ENCODE data around the gene LSM3. TPM values are rescaled to one million over a fixed set of nuclear protein-coding genes. Genes with fewer than 3 reads are reported as not detected.

LSM3 gene
- total and polyA plus RNA-seq, 9 of the 15 experiments (the other 6 are each of a cell fraction or from before 2014, with no cell fraction given) = 33.8 to 203 (median 61.2) TPM

- BruUV-seq (replicated peaks) = no TSS peak
- H3K4me1 ChIP-seq (replicated peaks in 1 of 2; ENCODE audit: control insufficient read depth in 2 of 2, insufficient read depth in 2 of 2, low read length in 2 of 2) = peaks cover 10 to 17% of the 10 kb centered on the region in 2 experiments
- DNase-seq (ENCODE audit: extremely low read depth in 1 of 4, low spot score in 3 of 4) (no peak), FAIRE-seq (no peak), ATAC-seq (no peak)
- peaks cover 10% of the 10 kb centered on the region for H4K20me1 ChIP-seq (replicated peaks; ENCODE audit: control insufficient read depth, insufficient read depth, low read length)
- POLR2A ChIA-PET = interaction anchor here (0.7 to 2.1 kb wide), 3 partner anchors 10 to 166 kb away, joined by 3 to 6 read pairs (median 3); no protein-coding TSS in a partner anchor
- peaks cover 5% of the 10 kb centered on the region for H3K9me1 ChIP-seq (ENCODE audit: control insufficient read depth, insufficient read depth, low read length)
- intact Hi-C loops (cut with micrococcal nuclease) = no loop called here
- H3K9me3 ChIP-seq (replicated peaks; ENCODE audit: control insufficient read depth, insufficient read depth, low read depth, low read length) = no peaks in the 10 kb centered on the region
- in situ Hi-C loops (cut with MboI) = no loop called here
- H3K27me3 ChIP-seq (ENCODE audit: control insufficient read depth in 2 of 2, insufficient read depth in 2 of 2, low read length in 2 of 2) = no peaks in the 10 kb centered on the region
- no peak overlapping the region for H3K4me3 ChIP-seq
- peaks cover 91% of the 10 kb centered on the region for H3K36me3 ChIP-seq (ENCODE audit: control insufficient read depth, insufficient read depth, low read length)
- H2AFZ ChIP-seq (ENCODE audit: low read depth, low read length) = no peak overlapping the region
- H3K79me2 ChIP-seq (ENCODE audit: control insufficient read depth, insufficient read depth, low read length) = peaks cover 33% of the 10 kb centered on the region
- CTCF ChIA-PET (ENCODE audit: low intra/inter-chr PET ratio) = no interaction called here
- H3K9ac ChIP-seq (ENCODE audit: insufficient read depth in 1 of 2, low read depth in 2 of 2, low read length in 2 of 2) = no peak overlapping the region
- H3K4me2 ChIP-seq (ENCODE audit: insufficient read depth, low read length) = no peak overlapping the region
- WGBS (ENCODE audit: insufficient coverage, low coverage, missing lambda C conversion rate) = 92% methylated on average over 12 of the region's 12 CpGs
- no peak overlapping the region for H3K27ac ChIP-seq (ENCODE audit: extremely low read depth, low read depth, low read length)
- TF ChIP-seq E2F6 (IDR thresholded peaks at IDR 0.05; ENCODE audit: borderline replicate concordance in 1 of 2, extremely low read depth in 1 of 2, insufficient read depth in 1 of 2, insufficient read length in 1 of 2, low read depth in 1 of 2, low read length in 1 of 2, poor library complexity in 1 of 2, severe bottlenecking in 1 of 2) (no peak), GATA2 (CRISPR knock-in tag; IDR thresholded peaks at IDR 0.05) (no peak), EP400 (IDR thresholded peaks at IDR 0.05) (no peak), ZBTB12 (CRISPR knock-in tag; IDR thresholded peaks at IDR 0.05) (no peak), ZNF253 (CRISPR knock-in tag; conservative IDR thresholded peaks at IDR 0.05) (no peak), NKRF (IDR thresholded peaks at IDR 0.05; ENCODE audit: borderline replicate concordance) (no peak), FOXA1 (IDR thresholded peaks at IDR 0.05; ENCODE audit: borderline replicate concordance) (no peak), ARID4B (CRISPR knock-in tag; IDR thresholded peaks at IDR 0.05) (no peak), RBFOX2 (IDR thresholded peaks at IDR 0.05; ENCODE audit: low read depth, low read length) (0 out of 2 replicates have a peak, but pooled peaks have one; percentile 14), NBN (IDR thresholded peaks at IDR 0.05; ENCODE audit: low read depth) (no peak), ZNF551 (CRISPR knock-in tag; IDR thresholded peaks at IDR 0.05) (no peak), ZFP1 (CRISPR knock-in tag; IDR thresholded peaks at IDR 0.05) (no peak)
Observed at GRCh38 chr3:14130707-14131106, 47.9 kb upstream of the LSM3 start.

Data from K562 (cell line).